HG03354 (cell line): ENCODE data around the gene ITSN1.

Source experiments
- ATAC-seq: cut with Tn5 transposase; IDR thresholded peaks from one replicate; pipeline ENCODE4 v1.9.1; 2021; ENCODE audit warnings: mild to moderate bottlenecking; ENCODE audit not compliant: unreplicated experiment, poor library complexity, severe bottlenecking

The ITSN1 gene

GRCh38 chr21:33799378-33800090 lies 157.2 kb downstream of the ITSN1 start:
- no peak for ATAC-seq

GRCh38 chr21:33800753-33801423 lies 158.6 kb downstream of the ITSN1 start:
- ATAC-seq = no peak

DNA sequence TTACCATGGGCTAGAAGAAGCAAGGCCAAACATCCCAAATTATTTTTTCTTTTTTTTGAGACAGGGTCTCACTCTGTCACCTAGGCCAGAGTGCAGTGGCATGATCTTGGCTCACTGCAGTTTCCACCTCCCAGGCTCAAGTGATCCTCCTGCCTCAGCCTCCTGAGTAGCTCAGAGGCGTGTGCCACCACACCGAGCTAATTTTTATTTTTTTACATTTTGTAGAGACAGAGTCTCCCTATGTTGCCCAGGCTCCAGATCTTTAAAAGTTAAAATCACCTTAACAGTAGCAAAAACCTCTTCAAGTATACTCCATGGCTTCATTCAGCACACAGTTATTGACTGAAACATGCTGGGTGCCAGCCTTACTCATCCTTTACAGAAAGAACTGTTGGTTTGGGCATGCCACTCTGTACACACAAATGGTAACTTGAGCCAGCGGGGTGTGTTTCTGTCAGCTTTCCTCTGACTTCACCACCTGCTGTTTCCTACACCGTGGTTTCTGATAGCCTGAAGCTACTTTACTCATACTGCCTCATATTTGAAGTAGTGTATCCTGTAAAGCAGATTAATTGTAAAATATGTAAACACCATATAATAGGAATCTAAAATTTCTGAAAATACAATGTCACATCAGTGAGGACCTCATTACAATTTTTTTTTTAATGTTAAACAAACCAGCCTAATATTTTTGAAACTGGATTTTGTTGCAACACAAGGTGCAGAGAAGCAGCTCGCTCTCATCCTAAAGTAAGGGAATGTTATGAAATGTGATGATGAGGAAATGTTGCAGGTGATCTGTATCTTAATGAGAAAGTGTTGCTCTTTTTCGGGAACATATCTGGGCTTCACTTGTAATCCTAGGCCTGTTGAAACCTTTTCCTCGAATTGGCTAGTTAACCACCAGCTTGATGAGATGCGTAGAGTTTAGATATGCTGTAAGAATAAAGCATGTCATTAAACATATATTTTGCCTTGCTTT lies 159.4 kb downstream of the ITSN1 start:
- no peak for ATAC-seq

DNA sequence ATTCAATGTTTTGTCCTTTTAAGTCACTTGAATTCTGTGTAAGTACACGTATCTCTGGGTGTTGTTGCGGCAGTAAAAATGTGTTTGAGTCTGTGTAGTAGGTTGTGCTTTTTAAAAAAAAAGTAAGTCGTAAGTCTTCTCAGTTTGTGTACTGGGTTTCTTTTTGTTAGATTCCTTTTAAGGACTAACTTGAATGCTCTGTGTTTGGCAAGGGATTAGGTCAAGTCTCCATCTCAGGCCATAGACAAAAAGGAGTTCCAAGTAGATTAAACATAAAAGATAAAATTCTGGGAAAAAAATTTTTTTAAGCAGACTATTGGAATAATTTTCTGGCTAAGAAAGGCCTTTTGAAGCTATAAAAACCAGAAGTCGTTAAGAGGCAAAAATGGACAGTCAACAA lies 160.2 kb downstream of the ITSN1 start:
- ATAC-seq = no peak

- ATAC-seq = no peak
Measured at GRCh38 chr21:33808715-33809367, 166.5 kb downstream of the ITSN1 start.

DNA sequence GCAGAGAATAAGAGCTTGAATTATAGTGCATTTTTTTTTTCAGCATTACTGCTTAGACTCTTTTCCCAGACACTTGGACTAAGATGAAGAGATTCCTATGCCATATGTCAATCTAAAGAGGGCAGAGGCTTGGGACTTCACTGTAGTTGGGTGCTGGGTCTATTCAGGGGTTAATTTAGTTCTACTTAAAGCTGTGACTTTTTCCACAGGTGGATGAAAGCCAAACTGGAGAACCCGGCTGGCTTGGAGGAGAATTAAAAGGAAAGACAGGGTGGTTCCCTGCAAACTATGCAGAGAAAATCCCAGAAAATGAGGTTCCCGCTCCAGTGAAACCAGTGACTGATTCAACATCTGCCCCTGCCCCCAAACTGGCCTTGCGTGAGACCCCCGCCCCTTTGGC lies 168.5 kb downstream of the ITSN1 start:
- no peak for ATAC-seq

DNA sequence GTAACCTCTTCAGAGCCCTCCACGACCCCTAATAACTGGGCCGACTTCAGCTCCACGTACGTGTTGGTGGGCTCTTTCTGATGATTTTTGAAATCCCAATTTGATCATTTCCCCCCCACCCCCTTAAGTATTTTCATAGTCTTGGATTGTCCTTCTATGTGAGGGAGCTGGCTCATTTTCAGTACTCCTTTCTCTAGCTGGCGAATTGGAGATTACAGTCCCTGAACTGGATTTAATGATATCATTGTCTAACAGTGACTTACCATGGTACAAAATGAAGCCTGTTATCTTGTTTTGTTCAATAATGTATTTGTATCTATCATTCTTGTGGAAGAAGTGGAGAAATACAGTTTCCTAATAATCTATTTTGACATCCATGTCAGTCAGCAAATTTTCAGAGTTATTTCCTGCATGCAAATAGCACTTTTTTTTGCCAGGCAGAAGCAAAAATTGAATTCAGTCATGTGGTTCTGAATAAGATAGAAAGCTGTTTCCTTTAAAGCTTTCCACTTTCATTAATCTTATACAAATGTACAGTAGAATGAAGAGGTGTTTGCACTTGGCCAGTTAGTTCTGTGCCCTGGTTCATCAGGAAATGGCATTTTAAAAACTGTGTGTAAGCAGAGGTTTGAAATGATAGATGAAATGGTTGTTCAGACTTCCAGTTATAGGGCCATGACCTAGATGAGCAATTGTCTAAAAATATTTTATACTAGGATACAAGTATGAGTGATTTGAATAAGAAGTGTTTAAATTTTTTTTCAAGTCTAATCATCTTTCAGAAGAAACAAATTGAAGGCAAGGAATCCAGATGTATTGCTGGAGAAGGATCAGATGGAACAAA lies 169.1 kb downstream of the ITSN1 start:
- no peak for ATAC-seq

DNA sequence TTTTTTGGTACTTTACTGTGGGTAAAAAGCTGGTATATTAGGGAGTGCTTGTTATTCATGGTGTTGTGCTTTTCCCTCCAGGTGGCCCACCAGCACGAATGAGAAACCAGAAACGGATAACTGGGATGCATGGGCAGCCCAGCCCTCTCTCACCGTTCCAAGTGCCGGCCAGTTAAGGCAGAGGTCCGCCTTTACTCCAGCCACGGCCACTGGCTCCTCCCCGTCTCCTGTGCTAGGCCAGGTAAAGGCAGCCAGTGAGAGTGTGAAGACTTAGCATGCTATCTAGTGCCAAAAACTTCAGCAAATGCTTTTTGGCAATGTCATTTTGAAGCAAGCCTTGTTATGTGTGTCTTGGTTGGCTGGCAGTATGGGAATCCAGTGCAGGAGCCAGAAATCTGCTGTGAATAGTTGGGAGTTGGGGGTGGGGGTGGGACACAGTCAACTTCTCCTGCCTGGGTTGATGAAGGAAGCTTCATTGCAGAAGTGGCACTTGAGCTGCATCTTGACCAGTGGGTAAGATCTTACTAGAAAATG lies 171.6 kb downstream of the ITSN1 start:
- ATAC-seq = no peak

- no peak for ATAC-seq
Measured at GRCh38 chr21:33815143-33815707, 172.9 kb downstream of the ITSN1 start.

- no peak for ATAC-seq
Measured at GRCh38 chr21:33816174-33816573, 173.9 kb downstream of the ITSN1 start.

GRCh38 chr21:33817138-33817537 lies 174.8 kb downstream of the ITSN1 start:
- no peak for ATAC-seq

DNA sequence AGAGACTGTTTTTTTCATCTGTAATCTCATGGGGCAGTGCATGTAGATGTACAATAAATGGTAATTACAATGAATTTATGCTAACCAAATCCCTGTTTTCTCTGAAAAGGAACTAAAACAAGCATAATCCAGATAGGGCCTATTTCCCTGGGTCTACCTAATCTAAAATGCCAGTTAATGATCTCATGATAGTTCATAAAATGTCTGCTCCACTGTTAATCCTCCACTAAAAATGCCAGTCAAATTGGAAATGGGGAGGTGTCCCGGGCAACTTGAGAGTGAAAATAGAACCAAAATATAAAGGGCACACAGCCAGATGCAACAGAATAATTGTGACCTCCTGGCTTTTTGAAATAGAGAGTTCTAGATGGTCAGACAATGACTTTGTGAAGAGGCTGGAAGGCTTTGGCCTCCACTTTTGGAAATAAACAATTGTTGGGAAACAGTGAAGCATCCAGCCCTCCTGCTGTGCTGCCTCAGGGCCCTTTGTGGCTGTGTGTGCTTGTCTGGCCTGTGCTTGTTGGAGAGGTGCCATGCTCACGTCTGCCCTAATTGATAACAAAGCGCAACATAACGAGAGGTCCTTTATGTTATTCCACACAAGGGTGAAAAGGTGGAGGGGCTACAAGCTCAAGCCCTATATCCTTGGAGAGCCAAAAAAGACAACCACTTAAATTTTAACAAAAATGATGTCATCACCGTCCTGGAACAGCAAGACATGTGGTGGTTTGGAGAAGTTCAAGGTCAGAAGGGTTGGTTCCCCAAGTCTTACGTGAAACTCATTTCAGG lies 175.6 kb downstream of the ITSN1 start:
- no peak for ATAC-seq

GRCh38 chr21:33820230-33820770 lies 178.0 kb downstream of the ITSN1 start:
- ATAC-seq = no peak

GRCh38 chr21:33820798-33821197 lies 178.5 kb downstream of the ITSN1 start:
- no peak for ATAC-seq

GRCh38 chr21:33821503-33822322 lies 179.4 kb downstream of the ITSN1 start:
- ATAC-seq = no peak

GRCh38 chr21:33824156-33824941 lies 182.0 kb downstream of the ITSN1 start:
- no peak for ATAC-seq
